Gastrocnemius medialis (tissue), 4 donors: ENCODE measurements around the gene LEKR1. TPM values are rescaled to one million over a fixed set of nuclear protein-coding genes. Genes with fewer than 3 reads are reported as not detected.

ENCODE experiments used
- ATAC-seq, 2 donors: fragments of 150-250 bp; one replicate each; pipeline ENCODE4 v1.9.1; 2016
- DNase-seq, 2 donors: peaks; one replicate each; pipeline ENCODE4 v3.0.0-alpha.2; 2019
- H3K27ac ChIP-seq, 4 donors: fragments of 200-600 bp; sonication (generic); 1 replicate in 1 of 4; 2 replicates in 3 of 4; pipeline ENCODE4 v1.5.1; 2016 to 2018; ENCODE audit warnings: mild to moderate bottlenecking in 2 of 4, moderate library complexity in 1 of 4
- H3K27me3 ChIP-seq, 3 donors: fragments of 200-600 bp; sonication (generic) in 2 of 3; 1 replicate in 1 of 3; 2 replicates in 2 of 3; pipeline versions ENCODE4 v1.5.1 to v1.6.0; 2016 to 2019; ENCODE audit warnings: mild to moderate bottlenecking in 1 of 3, moderate library complexity in 1 of 3
- H3K36me3 ChIP-seq, 2 donors: fragments of 200-600 bp; sonication (generic) in 1 of 2; one replicate each; pipeline ENCODE4 v1.5.1; 2017 to 2018
- H3K4me1 ChIP-seq, 2 donors: fragments of 200-600 bp; sonication (generic) in 1 of 2; one replicate each; pipeline ENCODE4 v1.5.1; 2016 to 2017; ENCODE audit warnings: mild to moderate bottlenecking in 2 of 2
- H3K4me3 ChIP-seq, 4 donors: fragments of 200-600 bp; sonication (generic) in 3 of 4; 1 replicate in 1 of 4; 2 replicates in 3 of 4; pipeline ENCODE4 v1.5.1; 2016 to 2019; ENCODE audit warnings: mild to moderate bottlenecking in 2 of 4
- H3K9me3 ChIP-seq, 3 donors: fragments of 200-600 bp; sonication (generic) in 2 of 3; 1 replicate in 1 of 3; 2 replicates in 2 of 3; pipeline ENCODE4 v1.5.1; 2016 to 2019
- CTCF ChIP-seq, 5 experiments: fragments of 450-650 bp in 3 of 5; fragments of 200-600 bp in 2 of 5; sonication (generic) in 2 of 5; IDR thresholded peaks in 4 of 5; conservative IDR thresholded peaks in 1 of 5; 1 replicate in 4 of 5; 2 replicates in 1 of 5; pipeline ENCODE4 v1.5.1; 2016 to 2019; ENCODE audit warnings: antibody characterized with exemption in 5 of 5, mild to moderate bottlenecking in 3 of 5, moderate library complexity in 3 of 5
- POLR2A ChIP-seq, 2 donors: fragments of 450-650 bp; IDR thresholded peaks; one replicate each; pipeline ENCODE4 v1.6.1; 2017; ENCODE audit warnings: antibody characterized with exemption in 2 of 2, mild to moderate bottlenecking in 2 of 2, moderate library complexity in 2 of 2
- in situ Hi-C, 4 donors: fragments of 200-750 bp; cut with MboI; loops; one replicate each; pipeline versions ENCODE4 v1.15.0 to v1.8.0; 2017; ENCODE audit warnings: low sequenced_read_pairs in 4 of 4
- intact Hi-C: fragments of 100-400 bp; cut with DNase I; formaldehyde crosslinking; loops from one replicate; pipeline ENCODE4 v1.15.1; 2023; ENCODE audit warnings: low total_unique reads
- total RNA-seq, 4 donors: library from RNA; depleted of rRNA; stranded (reverse); fragments of >200 nt; gene quantifications; one replicate each; pipeline versions ENCODE4 v1.1.0 to v1.2.3, GENCODE V29; 2016

Gene LEKR1
- total RNA-seq, 4 donors from 2014 or later: 0.20 to 0.56 TPM; not detected in 2

GRCh38 chr3:157091083-157091833 is 265.1 kb downstream of the LEKR1 start:
- intact Hi-C loops (no loop called here), in situ Hi-C loops (loop anchor here in 2 of 4 donors (25.0 kb wide), 2 partner anchors 404 to 929 kb away; no protein-coding TSS in a partner anchor)
- Histone ChIP-seq H3K9me3 (no peaks in the 10 kb centered on the region), H3K27ac (peak overlapping the region in 1 of 4 donors; percentile 99), H3K27me3 (no peaks in the 10 kb centered on the region), H3K36me3 (no peaks in the 10 kb centered on the region), H3K4me3 (no peak overlapping the region), H3K4me1 (peaks cover 29 to 36% of the 10 kb centered on the region in 2 donors)
- DNase-seq (no peak), ATAC-seq (no peak)
- no peak for TF ChIP-seq POLR2A (IDR thresholded peaks at IDR 0.05)
- no peak for TF ChIP-seq CTCF (IDR thresholded peaks at IDR 0.05 in 4 of 5, conservative IDR thresholded peaks at IDR 0.05 in 1 of 5)

- intact Hi-C loops (no loop called here), in situ Hi-C loops (loop anchor here in 2 of 4 donors (25.0 kb wide), 2 partner anchors 405 to 930 kb away; no protein-coding TSS in a partner anchor)
- H3K36me3 ChIP-seq: no peaks in the 10 kb centered on the region
- no peak overlapping the region for H3K27ac ChIP-seq
- no peaks in the 10 kb centered on the region for H3K27me3 ChIP-seq
- no peaks in the 10 kb centered on the region for H3K9me3 ChIP-seq
- ATAC-seq (no peak), DNase-seq (no peak)
- TF ChIP-seq POLR2A (IDR thresholded peaks at IDR 0.05): no peak
- TF ChIP-seq CTCF (IDR thresholded peaks at IDR 0.05 in 4 of 5, conservative IDR thresholded peaks at IDR 0.05 in 1 of 5): no peak
- H3K4me1 ChIP-seq: peaks cover 19 to 26% of the 10 kb centered on the region in 2 donors
- no peak overlapping the region for H3K4me3 ChIP-seq
These were observed 266.1 kb downstream of the LEKR1 start for GRCh38 chr3:157092230-157092629.

- ATAC-seq (no peak), DNase-seq (no peak)
- intact Hi-C loops: no loop called here
- Histone ChIP-seq H3K4me3 (no peak overlapping the region), H3K27ac (no peak overlapping the region), H3K9me3 (no peaks in the 10 kb centered on the region), H3K4me1 (peaks cover 10 to 17% of the 10 kb centered on the region in 2 donors), H3K36me3 (no peaks in the 10 kb centered on the region), H3K27me3 (no peaks in the 10 kb centered on the region)
- TF ChIP-seq CTCF (IDR thresholded peaks at IDR 0.05 in 4 of 5, conservative IDR thresholded peaks at IDR 0.05 in 1 of 5) (no peak), POLR2A (IDR thresholded peaks at IDR 0.05) (no peak)
- in situ Hi-C loops: loop anchor here in 2 of 4 donors (25.0 kb wide), 2 partner anchors 406 to 931 kb away; no protein-coding TSS in a partner anchor
These were observed 266.9 kb downstream of the LEKR1 start for GRCh38 chr3:157093096-157093495.

- Histone ChIP-seq H3K36me3 (no peaks in the 10 kb centered on the region), H3K9me3 (no peaks in the 10 kb centered on the region), H3K27me3 (no peaks in the 10 kb centered on the region), H3K27ac (no peak overlapping the region), H3K4me1 (peaks cover 10 to 24% of the 10 kb centered on the region in 2 donors), H3K4me3 (no peak overlapping the region)
- no peak for ATAC-seq
- in situ Hi-C loops: loop anchor here in 2 of 4 donors (25.0 kb wide), 2 partner anchors 407 to 932 kb away; no protein-coding TSS in a partner anchor
- intact Hi-C loops: no loop called here
- no peak for DNase-seq
- TF ChIP-seq CTCF (IDR thresholded peaks at IDR 0.05 in 4 of 5, conservative IDR thresholded peaks at IDR 0.05 in 1 of 5) (no peak), POLR2A (IDR thresholded peaks at IDR 0.05) (no peak)
These were observed 268.1 kb downstream of the LEKR1 start for GRCh38 chr3:157094301-157094700.
